ENCODE measurements around the gene MMEL1. TPM values are rescaled to one million over a fixed set of nuclear protein-coding genes. Genes with fewer than 3 reads are reported as not detected.

MMEL1 gene
- total RNA-seq, 1 donor from 2014 or later, result 3.4 TPM

GRCh38 chr1:2566101-2567045, 66.4 kb downstream of the MMEL1 start:
- no peak for DNase-seq (ENCODE audit: low spot score in 2 of 2, unreplicated experiment in 2 of 2)
- Mint-ChIP-seq H3K4me3 (no peak overlapping the region), H3K9me3 (no peaks in the 10 kb centered on the region), H3K27ac (no peak overlapping the region), H3K27me3 (ENCODE audit: low read depth) (peaks cover 6% of the 10 kb centered on the region), H3K36me3 (no peaks in the 10 kb centered on the region), H3K4me1 (no peaks in the 10 kb centered on the region)
- TF ChIP-seq, protein P1, sequence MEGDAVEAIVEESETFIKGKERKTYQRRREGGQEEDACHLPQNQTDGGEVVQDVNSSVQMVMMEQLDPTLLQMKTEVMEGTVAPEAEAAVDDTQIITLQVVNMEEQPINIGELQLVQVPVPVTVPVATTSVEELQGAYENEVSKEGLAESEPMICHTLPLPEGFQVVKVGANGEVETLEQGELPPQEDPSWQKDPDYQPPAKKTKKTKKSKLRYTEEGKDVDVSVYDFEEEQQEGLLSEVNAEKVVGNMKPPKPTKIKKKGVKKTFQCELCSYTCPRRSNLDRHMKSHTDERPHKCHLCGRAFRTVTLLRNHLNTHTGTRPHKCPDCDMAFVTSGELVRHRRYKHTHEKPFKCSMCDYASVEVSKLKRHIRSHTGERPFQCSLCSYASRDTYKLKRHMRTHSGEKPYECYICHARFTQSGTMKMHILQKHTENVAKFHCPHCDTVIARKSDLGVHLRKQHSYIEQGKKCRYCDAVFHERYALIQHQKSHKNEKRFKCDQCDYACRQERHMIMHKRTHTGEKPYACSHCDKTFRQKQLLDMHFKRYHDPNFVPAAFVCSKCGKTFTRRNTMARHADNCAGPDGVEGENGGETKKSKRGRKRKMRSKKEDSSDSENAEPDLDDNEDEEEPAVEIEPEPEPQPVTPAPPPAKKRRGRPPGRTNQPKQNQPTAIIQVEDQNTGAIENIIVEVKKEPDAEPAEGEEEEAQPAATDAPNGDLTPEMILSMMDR (IDR thresholded peaks at IDR 0.05; ENCODE audit: unreplicated experiment), result no peak

- H3K36me3 Mint-ChIP-seq, result no peaks in the 10 kb centered on the region
- no peak overlapping the region for H3K27ac Mint-ChIP-seq
- peaks cover 6% of the 10 kb centered on the region for H3K27me3 Mint-ChIP-seq (ENCODE audit: low read depth)
- TF ChIP-seq, protein P1 (IDR thresholded peaks at IDR 0.05; ENCODE audit: unreplicated experiment), result no peak
- DNase-seq (ENCODE audit: low spot score in 2 of 2, unreplicated experiment in 2 of 2), result no peak
- H3K4me1 Mint-ChIP-seq, result no peaks in the 10 kb centered on the region
- H3K9me3 Mint-ChIP-seq, result no peaks in the 10 kb centered on the region
- no peak overlapping the region for H3K4me3 Mint-ChIP-seq
These were observed 67.9 kb downstream of the MMEL1 start for GRCh38 chr1:2564815-2565374.

DNA sequence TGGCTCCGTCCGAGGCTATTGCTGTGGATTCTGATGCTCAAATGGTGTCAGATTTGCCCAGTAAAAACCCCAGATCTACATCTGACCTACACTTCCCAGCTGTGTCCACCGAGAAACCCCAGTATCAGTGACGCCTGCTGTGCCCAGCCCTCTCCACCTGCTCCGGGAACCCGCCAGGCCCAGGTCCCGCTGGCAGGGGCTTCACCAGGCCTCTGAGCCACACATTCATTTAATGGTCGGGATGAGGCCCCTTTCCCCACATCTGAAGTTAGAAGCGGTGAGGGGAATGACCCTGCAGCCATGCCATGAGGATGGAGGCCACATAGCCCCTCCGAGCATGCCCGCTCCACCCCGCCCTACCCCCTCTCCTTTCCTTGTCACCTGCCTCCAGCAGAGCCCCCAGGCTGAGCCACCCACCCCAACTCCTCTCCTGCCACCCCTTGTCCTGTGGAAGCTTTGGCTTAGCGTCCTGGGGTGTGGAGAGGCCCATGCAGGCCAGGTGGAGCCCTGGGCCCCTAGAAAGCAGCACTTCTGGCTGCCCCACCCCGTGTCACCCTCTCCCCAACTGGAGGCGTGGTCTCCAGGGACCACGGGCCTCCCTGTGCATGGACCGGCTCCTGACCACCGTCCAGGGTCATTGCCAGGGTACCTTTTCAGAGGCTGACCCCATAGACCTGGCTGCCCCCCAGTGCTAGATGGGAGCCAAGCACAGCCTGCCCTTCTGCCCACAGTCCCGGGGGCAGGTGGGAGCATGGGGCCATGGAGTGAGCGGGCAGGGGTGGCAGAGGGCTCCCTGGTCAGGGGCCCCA, 68.6 kb downstream of the MMEL1 start:
- DNase-seq (ENCODE audit: low spot score in 2 of 2, unreplicated experiment in 2 of 2), result no peak
- Mint-ChIP-seq H3K27me3 (ENCODE audit: low read depth) (peaks cover 6% of the 10 kb centered on the region), H3K27ac (no peak overlapping the region), H3K4me3 (no peak overlapping the region), H3K9me3 (no peaks in the 10 kb centered on the region), H3K36me3 (no peaks in the 10 kb centered on the region), H3K4me1 (no peaks in the 10 kb centered on the region)
- TF ChIP-seq, protein P1 (IDR thresholded peaks at IDR 0.05; ENCODE audit: unreplicated experiment), result no peak

- Mint-ChIP-seq H3K36me3 (no peaks in the 10 kb centered on the region), H3K27ac (no peak overlapping the region), H3K4me1 (no peaks in the 10 kb centered on the region), H3K27me3 (ENCODE audit: low read depth) (peaks cover 2% of the 10 kb centered on the region), H3K4me3 (no peak overlapping the region), H3K9me3 (no peaks in the 10 kb centered on the region)
- TF ChIP-seq, protein P1 (IDR thresholded peaks at IDR 0.05; ENCODE audit: unreplicated experiment), result no peak
- no peak for DNase-seq (ENCODE audit: low spot score in 2 of 2, unreplicated experiment in 2 of 2)
These were observed 69.6 kb downstream of the MMEL1 start for GRCh38 chr1:2563205-2563604.

DNA sequence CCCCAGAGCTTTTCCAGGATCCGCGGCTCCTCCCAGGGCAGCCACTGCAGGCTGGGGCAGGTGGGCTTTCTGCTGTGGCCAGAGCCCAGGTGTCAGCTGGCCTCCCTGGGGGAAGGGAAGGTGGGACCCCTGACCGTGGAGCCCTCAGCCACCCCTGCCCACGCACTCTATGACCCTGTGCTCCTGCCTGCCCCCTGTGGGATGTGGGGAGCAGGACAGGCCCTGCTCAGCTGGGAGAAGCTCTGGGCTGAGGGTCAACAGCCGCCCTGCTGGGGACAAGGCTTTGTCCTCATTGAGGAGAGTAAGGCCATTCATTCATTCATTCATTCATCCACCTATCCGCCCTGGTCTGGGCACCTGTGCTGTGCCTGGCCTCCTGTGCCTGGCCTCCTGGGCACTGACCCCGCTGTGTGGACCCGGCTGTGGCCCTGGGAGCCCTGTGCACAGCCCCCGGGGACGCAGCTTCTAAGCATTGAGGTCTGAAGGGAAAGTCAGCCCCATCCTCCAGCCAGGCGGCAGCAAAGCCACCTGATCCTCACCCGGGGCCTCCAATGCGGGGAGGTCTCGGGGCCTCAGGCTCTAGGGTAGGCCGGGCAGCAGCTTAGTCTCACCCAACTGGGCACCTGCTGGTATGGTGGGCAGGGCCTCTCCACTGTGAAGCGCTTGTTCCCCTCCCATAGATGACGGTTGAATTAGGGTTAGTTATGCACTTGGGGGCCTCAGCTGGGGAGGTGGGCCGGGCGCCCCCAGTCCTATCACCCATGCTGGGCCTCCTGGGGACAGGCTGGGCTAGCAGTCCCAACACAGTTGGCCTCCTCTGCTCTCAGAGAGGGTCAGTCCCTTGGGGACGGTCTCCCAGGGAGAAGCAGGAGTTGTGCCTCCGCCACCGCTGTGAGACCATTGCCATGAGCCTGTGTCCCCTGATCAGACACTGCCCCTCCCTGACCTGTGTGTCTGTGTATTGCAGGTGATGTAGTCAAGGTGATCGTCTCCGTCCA, 70.6 kb downstream of the MMEL1 start:
- Mint-ChIP-seq H3K27me3 (ENCODE audit: low read depth) (peaks cover 4% of the 10 kb centered on the region), H3K27ac (no peak overlapping the region), H3K36me3 (no peaks in the 10 kb centered on the region), H3K9me3 (no peaks in the 10 kb centered on the region), H3K4me3 (no peak overlapping the region), H3K4me1 (no peaks in the 10 kb centered on the region)
- no peak for DNase-seq (ENCODE audit: low spot score in 2 of 2, unreplicated experiment in 2 of 2)
- TF ChIP-seq, protein P1 (IDR thresholded peaks at IDR 0.05; ENCODE audit: unreplicated experiment), result no peak
